Ishikawa (cell line): ENCODE measurements around the gene FNDC1.

Experiments
- CREB1 ChIP-seq: IDR thresholded peaks from 2 replicates; pipeline ENCODE4 v1.6.1; 2012; ENCODE audit warnings: low read depth
- TCF12 ChIP-seq: IDR thresholded peaks from 2 replicates; pipeline ENCODE4 v1.6.1; 2012; ENCODE audit warnings: low read depth
- TF ChIP-seq, protein P1 (sequence below): IDR thresholded peaks from 2 replicates; pipeline ENCODE4 v1.6.1; 2012; ENCODE audit warnings: low read depth, mild to moderate bottlenecking

DNA sequence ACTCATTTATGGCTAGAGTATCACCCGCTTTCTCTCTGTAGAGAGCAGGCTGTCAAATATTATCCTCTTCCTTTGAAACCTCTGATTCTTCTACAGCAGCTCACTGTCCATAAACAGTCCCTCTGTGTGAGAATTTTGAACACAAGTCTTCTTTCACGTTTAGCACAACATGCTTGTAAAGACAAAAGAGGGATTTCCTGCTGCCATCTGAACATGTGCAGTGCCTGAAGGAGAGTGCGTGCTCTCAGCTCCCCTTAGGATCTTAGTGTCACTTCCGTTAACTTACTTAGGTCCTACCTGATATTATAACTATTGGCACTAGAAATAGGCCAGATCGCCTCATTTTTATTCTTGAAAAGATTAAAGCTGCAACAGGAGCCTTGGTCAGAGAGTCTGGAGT is 50.9 kb downstream of the FNDC1 start:
- no peak for TF ChIP-seq CREB1
- TF ChIP-seq, protein P1, sequence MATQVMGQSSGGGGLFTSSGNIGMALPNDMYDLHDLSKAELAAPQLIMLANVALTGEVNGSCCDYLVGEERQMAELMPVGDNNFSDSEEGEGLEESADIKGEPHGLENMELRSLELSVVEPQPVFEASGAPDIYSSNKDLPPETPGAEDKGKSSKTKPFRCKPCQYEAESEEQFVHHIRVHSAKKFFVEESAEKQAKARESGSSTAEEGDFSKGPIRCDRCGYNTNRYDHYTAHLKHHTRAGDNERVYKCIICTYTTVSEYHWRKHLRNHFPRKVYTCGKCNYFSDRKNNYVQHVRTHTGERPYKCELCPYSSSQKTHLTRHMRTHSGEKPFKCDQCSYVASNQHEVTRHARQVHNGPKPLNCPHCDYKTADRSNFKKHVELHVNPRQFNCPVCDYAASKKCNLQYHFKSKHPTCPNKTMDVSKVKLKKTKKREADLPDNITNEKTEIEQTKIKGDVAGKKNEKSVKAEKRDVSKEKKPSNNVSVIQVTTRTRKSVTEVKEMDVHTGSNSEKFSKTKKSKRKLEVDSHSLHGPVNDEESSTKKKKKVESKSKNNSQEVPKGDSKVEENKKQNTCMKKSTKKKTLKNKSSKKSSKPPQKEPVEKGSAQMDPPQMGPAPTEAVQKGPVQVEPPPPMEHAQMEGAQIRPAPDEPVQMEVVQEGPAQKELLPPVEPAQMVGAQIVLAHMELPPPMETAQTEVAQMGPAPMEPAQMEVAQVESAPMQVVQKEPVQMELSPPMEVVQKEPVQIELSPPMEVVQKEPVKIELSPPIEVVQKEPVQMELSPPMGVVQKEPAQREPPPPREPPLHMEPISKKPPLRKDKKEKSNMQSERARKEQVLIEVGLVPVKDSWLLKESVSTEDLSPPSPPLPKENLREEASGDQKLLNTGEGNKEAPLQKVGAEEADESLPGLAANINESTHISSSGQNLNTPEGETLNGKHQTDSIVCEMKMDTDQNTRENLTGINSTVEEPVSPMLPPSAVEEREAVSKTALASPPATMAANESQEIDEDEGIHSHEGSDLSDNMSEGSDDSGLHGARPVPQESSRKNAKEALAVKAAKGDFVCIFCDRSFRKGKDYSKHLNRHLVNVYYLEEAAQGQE: no peak
- no peak for TF ChIP-seq TCF12
